Measurements from ENCODE around the gene PKHD1.

PKHD1 gene

GRCh38 chr6:52074716-52075115, 12.7 kb downstream of the PKHD1 start:
- no peak overlapping the region for H3K4me3 ChIP-seq (ENCODE audit: low read depth, low read length)
- no peak for DNase-seq (ENCODE audit: low read depth)
- TF ChIP-seq CTCF (IDR thresholded peaks at IDR 0.05; ENCODE audit: low read depth, low read length, missing control alignments) = no peak
- in situ Hi-C loops (cut with HindIII; ENCODE audit: low sequenced_read_pairs) = no loop called here

- no peak for TF ChIP-seq CTCF (IDR thresholded peaks at IDR 0.05; ENCODE audit: low read depth, low read length, missing control alignments)
- in situ Hi-C loops (cut with HindIII; ENCODE audit: low sequenced_read_pairs) = no loop called here
- no peak overlapping the region for H3K4me3 ChIP-seq (ENCODE audit: low read depth, low read length)
- DNase-seq (ENCODE audit: low read depth) = no peak
Measured at GRCh38 chr6:52074155-52074554, 13.3 kb downstream of the PKHD1 start.

GRCh38 chr6:52065621-52066020, 21.8 kb downstream of the PKHD1 start:
- H3K4me3 ChIP-seq (ENCODE audit: low read depth, low read length) = no peak overlapping the region
- DNase-seq (ENCODE audit: low read depth) = no peak
- in situ Hi-C loops (cut with HindIII; ENCODE audit: low sequenced_read_pairs) = no loop called here
- TF ChIP-seq CTCF (IDR thresholded peaks at IDR 0.05; ENCODE audit: low read depth, low read length, missing control alignments) = no peak

- TF ChIP-seq CTCF (IDR thresholded peaks at IDR 0.05; ENCODE audit: low read depth, low read length, missing control alignments) = peak; percentile 43
- no peak overlapping the region for H3K4me3 ChIP-seq (ENCODE audit: low read depth, low read length)
- in situ Hi-C loops (cut with HindIII; ENCODE audit: low sequenced_read_pairs) = no loop called here
- no peak for DNase-seq (ENCODE audit: low read depth)
Measured at GRCh38 chr6:52063584-52064344, 23.6 kb downstream of the PKHD1 start.

GRCh38 chr6:52061481-52061880, 25.9 kb downstream of the PKHD1 start:
- H3K4me3 ChIP-seq (ENCODE audit: low read depth, low read length) = no peak overlapping the region
- TF ChIP-seq CTCF (IDR thresholded peaks at IDR 0.05; ENCODE audit: low read depth, low read length, missing control alignments) = no peak
- in situ Hi-C loops (cut with HindIII; ENCODE audit: low sequenced_read_pairs) = no loop called here
- DNase-seq (ENCODE audit: low read depth) = no peak

GRCh38 chr6:52059821-52060220, 27.6 kb downstream of the PKHD1 start:
- no peak for DNase-seq (ENCODE audit: low read depth)
- in situ Hi-C loops (cut with HindIII; ENCODE audit: low sequenced_read_pairs) = no loop called here
- H3K4me3 ChIP-seq (ENCODE audit: low read depth, low read length) = no peak overlapping the region
- no peak for TF ChIP-seq CTCF (IDR thresholded peaks at IDR 0.05; ENCODE audit: low read depth, low read length, missing control alignments)

Measured in astrocyte of the cerebellum (primary cell).